NCI-H446 (cell line): Measurements from ENCODE around the gene GINS1.

ENCODE experiments used
- DNase-seq, 2 experiments: peaks; one replicate each; lab custom pipeline; 2025; lab: John Stamatoyannopoulos, UW

Gene GINS1

GRCh38 chr20:25407311-25408169, at the start of gene GINS1:
GINS1 (plus strand) TSS chr20:25407673; CDS start chr20:25407821, 148 bp downstream.
- DNase-seq = peak; percentile 89 to 97

- no peak for DNase-seq
Observed at GRCh38 chr20:25360631-25361286, 46.7 kb upstream of the GINS1 start.

GRCh38 chr20:25361287-25361683, 46.2 kb upstream of the GINS1 start:
- DNase-seq = no peak

GRCh38 chr20:25364180-25364788, 43.2 kb upstream of the GINS1 start:
- DNase-seq = no peak

- no peak for DNase-seq
Observed at GRCh38 chr20:25364879-25365699, 42.4 kb upstream of the GINS1 start.

- DNase-seq = no peak
Observed at GRCh38 chr20:25368526-25368925, 38.9 kb upstream of the GINS1 start.

- DNase-seq = no peak
Observed at GRCh38 chr20:25368976-25369375, 38.5 kb upstream of the GINS1 start.

GRCh38 chr20:25369529-25369928, 37.9 kb upstream of the GINS1 start:
- no peak for DNase-seq

GRCh38 chr20:25369971-25370370, 37.5 kb upstream of the GINS1 start:
- DNase-seq = no peak

- DNase-seq = no peak
Observed at GRCh38 chr20:25372584-25373336, 34.7 kb upstream of the GINS1 start.

- no peak for DNase-seq
Observed at GRCh38 chr20:25374842-25375241, 32.6 kb upstream of the GINS1 start.

- no peak for DNase-seq
Observed at GRCh38 chr20:25376236-25376635, 31.2 kb upstream of the GINS1 start.

GRCh38 chr20:25376886-25377285, 30.6 kb upstream of the GINS1 start:
- DNase-seq = no peak

GRCh38 chr20:25378189-25378883, 29.1 kb upstream of the GINS1 start:
- no peak for DNase-seq

GRCh38 chr20:25378884-25379733, 28.4 kb upstream of the GINS1 start:
- no peak for DNase-seq

- no peak for DNase-seq
Observed at GRCh38 chr20:25380945-25381614, 26.4 kb upstream of the GINS1 start.

GRCh38 chr20:25382704-25383370, 24.6 kb upstream of the GINS1 start:
- no peak for DNase-seq

- peak in 1 of 2 experiments; percentile 24 for DNase-seq
Observed at GRCh38 chr20:25389401-25389857, 18.0 kb upstream of the GINS1 start.
